GM12873 (cell line): Measurements from ENCODE around the gene TSPAN18.

Source experiments
- CTCF ChIP-seq: IDR thresholded peaks from 2 replicates; pipeline ENCODE4 v1.5.1; 2012; ENCODE audit warnings: low read depth, mild to moderate bottlenecking, moderate library complexity, low read length, control low read depth; ENCODE audit not compliant: insufficient read depth; ENCODE audit errors: missing control alignments

Gene TSPAN18

DNA sequence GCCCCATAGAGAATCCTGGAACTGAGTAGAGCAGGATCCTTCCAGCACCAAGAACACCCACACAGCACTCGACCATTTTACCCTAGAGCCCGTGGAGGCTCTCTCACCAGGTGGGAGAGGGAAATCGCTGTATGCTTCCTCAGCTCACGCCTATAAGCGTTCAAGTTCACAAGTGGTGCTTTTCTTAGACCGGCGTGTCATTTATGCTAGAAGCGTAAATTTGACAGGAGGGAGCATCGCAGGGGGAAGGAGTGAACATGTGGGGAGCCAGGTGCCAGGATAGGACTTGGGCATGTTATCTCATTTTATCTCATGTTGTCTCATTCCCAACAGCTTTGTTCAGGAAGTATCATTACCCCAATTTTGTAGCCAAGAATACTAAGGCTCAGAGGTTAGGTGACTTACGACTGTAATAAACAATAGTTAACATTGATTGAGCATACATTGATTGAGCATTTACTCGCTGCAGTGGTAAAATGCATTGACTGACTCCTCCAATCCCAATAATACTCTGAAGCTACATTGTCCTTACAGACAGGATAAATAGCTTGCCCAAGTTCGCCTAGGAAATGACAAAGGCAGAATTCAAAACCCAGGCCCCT, 243.0 kb downstream of the TSPAN18 start:
- TF ChIP-seq CTCF: no peak

DNA sequence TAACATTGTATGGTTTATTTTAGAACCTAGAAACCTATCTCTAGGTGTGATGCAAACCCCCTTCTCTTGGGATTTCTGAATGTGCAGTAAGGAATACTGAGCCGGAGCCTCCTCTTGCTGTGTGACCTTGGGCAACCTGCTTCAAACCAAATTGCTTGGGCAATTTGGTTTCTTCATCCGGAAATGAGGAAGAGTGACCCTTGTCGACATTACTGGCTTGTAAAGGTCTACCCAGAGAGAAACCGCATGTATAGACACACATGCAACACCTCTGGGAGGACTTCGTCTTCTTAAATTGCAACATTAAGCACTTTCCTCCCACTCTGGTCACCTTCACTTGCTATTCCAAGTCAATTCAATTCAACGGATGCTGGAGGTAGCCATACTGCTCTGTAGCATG, 243.5 kb downstream of the TSPAN18 start:
- no peak for TF ChIP-seq CTCF

- no peak for TF ChIP-seq CTCF
Observed at GRCh38 chr11:44971185-44971584, 244.4 kb downstream of the TSPAN18 start.

DNA sequence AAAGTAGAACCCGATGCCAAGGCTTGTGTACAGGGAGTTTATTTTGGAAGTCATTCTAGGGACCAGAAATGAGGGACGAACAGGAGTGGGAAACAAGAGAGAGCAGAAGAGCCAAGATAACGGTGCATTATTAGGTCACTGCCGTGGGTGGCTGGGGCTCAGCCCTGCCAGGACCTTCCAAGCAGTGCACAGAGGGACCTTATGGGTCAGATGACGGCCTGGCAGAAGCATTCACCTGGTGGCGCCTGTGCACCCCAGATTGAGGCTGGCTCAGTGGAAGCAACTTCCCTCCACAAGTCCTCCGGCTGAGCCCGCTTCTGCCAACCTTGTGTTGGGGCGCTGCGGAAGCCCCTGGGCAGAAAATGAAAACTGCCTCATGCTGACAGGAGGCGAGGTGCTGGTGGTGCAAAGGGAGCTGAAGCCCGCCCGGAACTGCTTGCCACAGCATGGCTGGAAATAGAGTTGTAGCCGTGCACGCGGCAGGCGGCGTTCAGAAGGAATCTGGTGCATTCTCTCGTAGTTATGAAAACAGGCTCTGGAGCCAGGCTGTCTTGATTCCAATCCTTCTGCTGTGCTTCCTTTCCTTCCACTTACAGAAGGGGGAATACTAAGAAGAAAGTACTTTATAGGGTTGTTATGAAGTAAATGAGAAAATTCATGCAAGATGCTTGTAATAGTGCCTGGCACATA, 246.1 kb downstream of the TSPAN18 start:
- TF ChIP-seq CTCF: no peak

DNA sequence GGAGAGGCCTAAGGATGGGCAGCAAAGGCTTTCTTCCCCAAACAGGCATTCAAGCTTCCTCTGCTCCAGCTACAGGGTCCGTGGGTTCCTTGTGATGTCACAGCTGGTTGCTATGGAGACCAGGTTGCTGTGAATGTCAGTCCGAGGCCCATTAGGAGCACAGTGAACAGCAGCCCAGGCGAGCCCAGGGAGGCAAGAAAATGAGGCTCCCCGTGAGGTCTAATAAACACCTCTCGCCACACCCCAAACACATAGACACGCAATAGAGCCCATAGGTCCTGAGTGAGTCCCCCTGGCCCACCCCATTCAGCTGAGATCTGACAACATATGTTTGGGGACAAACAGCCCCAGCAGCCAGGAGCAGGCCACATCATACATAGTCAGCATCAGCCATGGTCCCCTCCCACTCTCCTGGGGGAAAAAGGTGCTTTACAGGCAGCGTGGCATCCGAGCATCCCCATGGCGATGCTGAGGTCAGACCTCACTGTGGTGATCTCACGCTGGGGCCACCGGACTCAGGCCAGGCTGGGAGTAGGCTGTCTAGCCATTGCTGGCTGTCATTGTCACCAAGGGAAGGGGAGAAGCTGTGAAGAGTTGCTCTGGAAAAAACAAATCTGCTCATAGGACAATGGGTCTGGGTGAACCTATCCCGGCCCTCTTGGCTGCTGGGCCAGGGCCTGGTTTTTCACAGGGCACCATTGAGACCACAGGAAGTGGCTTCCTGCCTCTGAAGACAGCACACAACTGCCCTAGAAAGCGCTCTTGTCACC, 247.1 kb downstream of the TSPAN18 start:
- TF ChIP-seq CTCF: no peak

- TF ChIP-seq CTCF: no peak
Observed at GRCh38 chr11:44974402-44975000, 247.7 kb downstream of the TSPAN18 start.

DNA sequence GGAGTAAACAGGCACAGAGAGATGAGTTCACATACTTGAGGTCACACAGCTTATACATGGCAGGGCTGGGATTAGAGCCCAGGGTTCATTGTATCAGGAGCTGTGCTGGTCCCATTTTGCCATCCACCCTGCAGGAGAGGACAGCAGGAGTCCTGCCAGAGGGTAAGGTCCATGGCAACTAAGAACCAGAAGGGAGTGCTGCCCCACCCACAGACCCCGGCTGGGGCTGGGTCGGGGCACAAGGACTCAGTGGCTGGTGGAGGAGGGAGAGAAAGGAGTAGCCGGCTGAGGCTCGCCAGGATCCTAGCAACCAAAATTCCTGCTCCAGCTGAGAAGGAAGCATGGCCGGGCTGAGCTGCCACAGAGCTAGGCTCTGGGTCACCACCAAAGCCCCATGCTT, 249.8 kb downstream of the TSPAN18 start:
- TF ChIP-seq CTCF: no peak
